WTC11 (cell line): Measurements from ENCODE around the gene TIGD1. TPM values are rescaled to one million over a fixed set of nuclear protein-coding genes. Genes with fewer than 3 reads are reported as not detected.

Experiments used
- ATAC-seq: fragments of 200-7000 bp; cut with Tn5 transposase; 2 replicates; pipeline ENCODE4 v1.10.0; 2021; ENCODE audit warnings: mild to moderate bottlenecking, moderate library complexity
- CTCF ChIA-PET: fragments of 300-600 bp; sonication (Branson Sonifier 250); formaldehyde crosslinking; loops from one replicate; lab custom pipeline; 2021; ENCODE audit warnings: antibody characterized with exemption; lab: Charles Lee
- POLR2A ChIA-PET: fragments of 350-600 bp; sonication (Branson Sonifier 250); formaldehyde crosslinking; loops from one replicate; lab custom pipeline; 2021; ENCODE audit warnings: antibody characterized with exemption; lab: Charles Lee
- DNase-seq: peaks from one replicate; pipeline ENCODE4 v3.0.0; 2021; ENCODE audit warnings: low spot score
- H3K27ac Mint-ChIP-seq: 2 replicates; pipeline ENCODE4 v1.8.0; 2021; ENCODE audit warnings: mixed read lengths
- H3K27me3 Mint-ChIP-seq: 2 replicates; pipeline ENCODE4 v1.8.0; 2021; ENCODE audit warnings: low read depth, mild to moderate bottlenecking, moderate library complexity, mixed read lengths
- H3K36me3 Mint-ChIP-seq: 2 replicates; pipeline ENCODE4 v1.8.0; 2021; ENCODE audit warnings: mixed read lengths
- H3K4me1 Mint-ChIP-seq: 2 replicates; pipeline ENCODE4 v1.8.0; 2022; ENCODE audit warnings: mixed read lengths
- H3K4me3 Mint-ChIP-seq: 2 replicates; pipeline ENCODE4 v1.8.0; 2021; ENCODE audit warnings: mild to moderate bottlenecking, moderate library complexity, mixed read lengths
- H3K9me3 Mint-ChIP-seq: 2 replicates; pipeline ENCODE4 v1.8.0; 2021; ENCODE audit warnings: mixed read lengths
- CBFB ChIP-seq: sonication (generic); formaldehyde crosslinking; IDR thresholded peaks from 2 replicates; pipeline ENCODE4 v1.8.1; 2022; ENCODE audit warnings: mild to moderate bottlenecking, low read depth, missing genetic modification reagents
- ELF4 ChIP-seq: sonication (generic); formaldehyde crosslinking; IDR thresholded peaks from 2 replicates; pipeline ENCODE4 v1.8.1; 2022; ENCODE audit warnings: low read depth, mild to moderate bottlenecking, moderate library complexity, missing genetic modification reagents
- NFATC4 ChIP-seq: fragments of 250-450 bp; sonication (Bioruptor Pico); IDR thresholded peaks from 2 replicates; pipeline ENCODE4 v1.9.0; 2021; ENCODE audit warnings: mild to moderate bottlenecking
- NR1H2 ChIP-seq: sonication (generic); formaldehyde crosslinking; IDR thresholded peaks from 2 replicates; pipeline ENCODE4 v1.9.0; 2021; ENCODE audit warnings: mild to moderate bottlenecking, moderate library complexity, missing genetic modification reagents
- TEAD1 ChIP-seq: sonication (generic); formaldehyde crosslinking; IDR thresholded peaks from 2 replicates; pipeline ENCODE4 v1.8.0; 2022; ENCODE audit warnings: mild to moderate bottlenecking, missing genetic modification reagents
- ZMAT4 ChIP-seq: fragments of 250-450 bp; sonication (Bioruptor Pico); IDR thresholded peaks from 2 replicates; pipeline ENCODE4 v1.9.0; 2021; ENCODE audit warnings: mild to moderate bottlenecking
- total RNA-seq: library from RNA; stranded (reverse); gene quantifications from 3 replicates; pipeline ENCODE4 v1.2.3, GENCODE V29; 2021
- TF ChIP-seq, protein P1 (sequence below): fragments of 250-450 bp; sonication (Bioruptor Pico); IDR thresholded peaks from 2 replicates; pipeline ENCODE4 v1.9.0; 2021; ENCODE audit warnings: mild to moderate bottlenecking
- TF ChIP-seq, protein P2 (sequence below): sonication (generic); formaldehyde crosslinking; IDR thresholded peaks from 2 replicates; pipeline ENCODE4 v1.8.0; 2022; ENCODE audit warnings: mild to moderate bottlenecking, missing genetic modification reagents
- TF ChIP-seq, protein P3 (sequence below): sonication (generic); formaldehyde crosslinking; IDR thresholded peaks from 2 replicates; pipeline ENCODE4 v1.8.0; 2022; ENCODE audit warnings: mild to moderate bottlenecking, missing genetic modification reagents
- TF ChIP-seq, protein P4 (sequence below): fragments of 250-450 bp; sonication (Bioruptor Pico); IDR thresholded peaks from 2 replicates; pipeline ENCODE4 v1.9.0; 2021; ENCODE audit warnings: mild to moderate bottlenecking, borderline replicate concordance
- TF ChIP-seq, protein P5 (sequence below): sonication (generic); formaldehyde crosslinking; IDR thresholded peaks from 2 replicates; pipeline ENCODE4 v1.8.0; 2023; ENCODE audit warnings: mild to moderate bottlenecking, missing genetic modification reagents
- TF ChIP-seq, protein P6 (sequence below): sonication (generic); formaldehyde crosslinking; IDR thresholded peaks from 2 replicates; pipeline ENCODE4 v1.8.0; 2022; ENCODE audit warnings: missing genetic modification reagents

TIGD1 gene
- total RNA-seq, 1 experiment from 2014 or later, result 9.0 TPM

- TF ChIP-seq, protein P1, sequence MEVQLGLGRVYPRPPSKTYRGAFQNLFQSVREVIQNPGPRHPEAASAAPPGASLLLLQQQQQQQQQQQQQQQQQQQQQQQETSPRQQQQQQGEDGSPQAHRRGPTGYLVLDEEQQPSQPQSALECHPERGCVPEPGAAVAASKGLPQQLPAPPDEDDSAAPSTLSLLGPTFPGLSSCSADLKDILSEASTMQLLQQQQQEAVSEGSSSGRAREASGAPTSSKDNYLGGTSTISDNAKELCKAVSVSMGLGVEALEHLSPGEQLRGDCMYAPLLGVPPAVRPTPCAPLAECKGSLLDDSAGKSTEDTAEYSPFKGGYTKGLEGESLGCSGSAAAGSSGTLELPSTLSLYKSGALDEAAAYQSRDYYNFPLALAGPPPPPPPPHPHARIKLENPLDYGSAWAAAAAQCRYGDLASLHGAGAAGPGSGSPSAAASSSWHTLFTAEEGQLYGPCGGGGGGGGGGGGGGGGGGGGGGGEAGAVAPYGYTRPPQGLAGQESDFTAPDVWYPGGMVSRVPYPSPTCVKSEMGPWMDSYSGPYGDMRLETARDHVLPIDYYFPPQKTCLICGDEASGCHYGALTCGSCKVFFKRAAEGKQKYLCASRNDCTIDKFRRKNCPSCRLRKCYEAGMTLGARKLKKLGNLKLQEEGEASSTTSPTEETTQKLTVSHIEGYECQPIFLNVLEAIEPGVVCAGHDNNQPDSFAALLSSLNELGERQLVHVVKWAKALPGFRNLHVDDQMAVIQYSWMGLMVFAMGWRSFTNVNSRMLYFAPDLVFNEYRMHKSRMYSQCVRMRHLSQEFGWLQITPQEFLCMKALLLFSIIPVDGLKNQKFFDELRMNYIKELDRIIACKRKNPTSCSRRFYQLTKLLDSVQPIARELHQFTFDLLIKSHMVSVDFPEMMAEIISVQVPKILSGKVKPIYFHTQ, result no peak
- TF ChIP-seq, protein P2, sequence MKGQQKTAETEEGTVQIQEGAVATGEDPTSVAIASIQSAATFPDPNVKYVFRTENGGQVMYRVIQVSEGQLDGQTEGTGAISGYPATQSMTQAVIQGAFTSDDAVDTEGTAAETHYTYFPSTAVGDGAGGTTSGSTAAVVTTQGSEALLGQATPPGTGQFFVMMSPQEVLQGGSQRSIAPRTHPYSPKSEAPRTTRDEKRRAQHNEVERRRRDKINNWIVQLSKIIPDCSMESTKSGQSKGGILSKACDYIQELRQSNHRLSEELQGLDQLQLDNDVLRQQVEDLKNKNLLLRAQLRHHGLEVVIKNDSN (CRISPR knock-in tag), result no peak
- TF ChIP-seq ZMAT4 (CRISPR knock-in tag) (no peak), NFATC4 (CRISPR knock-in tag) (no peak), ELF4 (CRISPR knock-in tag) (no peak)
- TF ChIP-seq, protein P3, sequence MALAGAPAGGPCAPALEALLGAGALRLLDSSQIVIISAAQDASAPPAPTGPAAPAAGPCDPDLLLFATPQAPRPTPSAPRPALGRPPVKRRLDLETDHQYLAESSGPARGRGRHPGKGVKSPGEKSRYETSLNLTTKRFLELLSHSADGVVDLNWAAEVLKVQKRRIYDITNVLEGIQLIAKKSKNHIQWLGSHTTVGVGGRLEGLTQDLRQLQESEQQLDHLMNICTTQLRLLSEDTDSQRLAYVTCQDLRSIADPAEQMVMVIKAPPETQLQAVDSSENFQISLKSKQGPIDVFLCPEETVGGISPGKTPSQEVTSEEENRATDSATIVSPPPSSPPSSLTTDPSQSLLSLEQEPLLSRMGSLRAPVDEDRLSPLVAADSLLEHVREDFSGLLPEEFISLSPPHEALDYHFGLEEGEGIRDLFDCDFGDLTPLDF (CRISPR knock-in tag), result no peak
- TF ChIP-seq, protein P4, sequence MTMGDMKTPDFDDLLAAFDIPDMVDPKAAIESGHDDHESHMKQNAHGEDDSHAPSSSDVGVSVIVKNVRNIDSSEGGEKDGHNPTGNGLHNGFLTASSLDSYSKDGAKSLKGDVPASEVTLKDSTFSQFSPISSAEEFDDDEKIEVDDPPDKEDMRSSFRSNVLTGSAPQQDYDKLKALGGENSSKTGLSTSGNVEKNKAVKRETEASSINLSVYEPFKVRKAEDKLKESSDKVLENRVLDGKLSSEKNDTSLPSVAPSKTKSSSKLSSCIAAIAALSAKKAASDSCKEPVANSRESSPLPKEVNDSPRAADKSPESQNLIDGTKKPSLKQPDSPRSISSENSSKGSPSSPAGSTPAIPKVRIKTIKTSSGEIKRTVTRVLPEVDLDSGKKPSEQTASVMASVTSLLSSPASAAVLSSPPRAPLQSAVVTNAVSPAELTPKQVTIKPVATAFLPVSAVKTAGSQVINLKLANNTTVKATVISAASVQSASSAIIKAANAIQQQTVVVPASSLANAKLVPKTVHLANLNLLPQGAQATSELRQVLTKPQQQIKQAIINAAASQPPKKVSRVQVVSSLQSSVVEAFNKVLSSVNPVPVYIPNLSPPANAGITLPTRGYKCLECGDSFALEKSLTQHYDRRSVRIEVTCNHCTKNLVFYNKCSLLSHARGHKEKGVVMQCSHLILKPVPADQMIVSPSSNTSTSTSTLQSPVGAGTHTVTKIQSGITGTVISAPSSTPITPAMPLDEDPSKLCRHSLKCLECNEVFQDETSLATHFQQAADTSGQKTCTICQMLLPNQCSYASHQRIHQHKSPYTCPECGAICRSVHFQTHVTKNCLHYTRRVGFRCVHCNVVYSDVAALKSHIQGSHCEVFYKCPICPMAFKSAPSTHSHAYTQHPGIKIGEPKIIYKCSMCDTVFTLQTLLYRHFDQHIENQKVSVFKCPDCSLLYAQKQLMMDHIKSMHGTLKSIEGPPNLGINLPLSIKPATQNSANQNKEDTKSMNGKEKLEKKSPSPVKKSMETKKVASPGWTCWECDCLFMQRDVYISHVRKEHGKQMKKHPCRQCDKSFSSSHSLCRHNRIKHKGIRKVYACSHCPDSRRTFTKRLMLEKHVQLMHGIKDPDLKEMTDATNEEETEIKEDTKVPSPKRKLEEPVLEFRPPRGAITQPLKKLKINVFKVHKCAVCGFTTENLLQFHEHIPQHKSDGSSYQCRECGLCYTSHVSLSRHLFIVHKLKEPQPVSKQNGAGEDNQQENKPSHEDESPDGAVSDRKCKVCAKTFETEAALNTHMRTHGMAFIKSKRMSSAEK (CRISPR knock-in tag), result no peak
Observed at GRCh38 chr2:232543491-232543890, 6.9 kb downstream of the TIGD1 start (continued).

DNA sequence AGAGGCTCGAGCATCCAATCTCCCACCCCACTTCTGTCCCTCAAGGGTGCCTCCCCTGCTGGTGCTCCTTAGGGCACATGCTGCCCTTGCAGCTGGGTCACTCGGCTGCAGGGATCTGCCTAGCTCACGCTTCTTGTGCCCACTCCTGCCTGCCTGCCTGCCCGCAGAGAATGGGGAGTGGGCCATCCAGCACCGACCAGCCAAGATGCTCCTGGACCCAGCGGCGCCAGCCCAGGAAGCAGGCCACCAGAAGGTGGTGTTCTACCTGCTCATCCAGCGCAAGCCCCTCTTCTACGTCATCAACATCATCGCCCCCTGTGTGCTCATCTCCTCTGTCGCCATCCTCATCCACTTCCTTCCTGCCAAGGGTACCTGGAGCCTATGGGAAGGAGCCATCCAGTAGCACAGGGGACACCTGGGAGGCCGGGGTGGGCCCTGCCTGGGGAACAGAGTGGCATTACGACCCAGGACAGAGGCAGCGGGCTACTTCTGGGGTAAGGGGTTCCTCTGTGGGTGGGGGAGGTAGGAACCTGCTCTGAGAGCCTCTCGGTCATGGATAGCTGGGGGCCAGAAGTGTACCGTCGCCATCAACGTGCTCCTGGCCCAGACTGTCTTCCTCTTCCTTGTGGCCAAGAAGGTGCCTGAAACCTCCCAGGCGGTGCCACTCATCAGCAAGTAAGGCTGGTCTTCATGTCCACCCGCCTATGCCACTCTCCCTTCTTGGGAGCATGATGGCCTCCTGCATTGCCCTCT is 7.5 kb downstream of the TIGD1 start:
- CTCF ChIA-PET, result no interaction called here
- peaks cover 18% of the 10 kb centered on the region for H3K4me1 Mint-ChIP-seq
- no peaks in the 10 kb centered on the region for H3K9me3 Mint-ChIP-seq
- no peak overlapping the region for H3K4me3 Mint-ChIP-seq
- peaks cover 4% of the 10 kb centered on the region; the same call in 1 of the 2 replicates for H3K27me3 Mint-ChIP-seq
- POLR2A ChIA-PET, result no interaction called here
- DNase-seq (no peak), ATAC-seq (no peak)
- peaks cover 11% of the 10 kb centered on the region for H3K36me3 Mint-ChIP-seq
- TF ChIP-seq NR1H2 (CRISPR knock-in tag), result no peak
- TF ChIP-seq CBFB (CRISPR knock-in tag), result no peak
- TF ChIP-seq, protein P1, result no peak
- TF ChIP-seq TEAD1 (CRISPR knock-in tag), result no peak
- TF ChIP-seq, protein P5, sequence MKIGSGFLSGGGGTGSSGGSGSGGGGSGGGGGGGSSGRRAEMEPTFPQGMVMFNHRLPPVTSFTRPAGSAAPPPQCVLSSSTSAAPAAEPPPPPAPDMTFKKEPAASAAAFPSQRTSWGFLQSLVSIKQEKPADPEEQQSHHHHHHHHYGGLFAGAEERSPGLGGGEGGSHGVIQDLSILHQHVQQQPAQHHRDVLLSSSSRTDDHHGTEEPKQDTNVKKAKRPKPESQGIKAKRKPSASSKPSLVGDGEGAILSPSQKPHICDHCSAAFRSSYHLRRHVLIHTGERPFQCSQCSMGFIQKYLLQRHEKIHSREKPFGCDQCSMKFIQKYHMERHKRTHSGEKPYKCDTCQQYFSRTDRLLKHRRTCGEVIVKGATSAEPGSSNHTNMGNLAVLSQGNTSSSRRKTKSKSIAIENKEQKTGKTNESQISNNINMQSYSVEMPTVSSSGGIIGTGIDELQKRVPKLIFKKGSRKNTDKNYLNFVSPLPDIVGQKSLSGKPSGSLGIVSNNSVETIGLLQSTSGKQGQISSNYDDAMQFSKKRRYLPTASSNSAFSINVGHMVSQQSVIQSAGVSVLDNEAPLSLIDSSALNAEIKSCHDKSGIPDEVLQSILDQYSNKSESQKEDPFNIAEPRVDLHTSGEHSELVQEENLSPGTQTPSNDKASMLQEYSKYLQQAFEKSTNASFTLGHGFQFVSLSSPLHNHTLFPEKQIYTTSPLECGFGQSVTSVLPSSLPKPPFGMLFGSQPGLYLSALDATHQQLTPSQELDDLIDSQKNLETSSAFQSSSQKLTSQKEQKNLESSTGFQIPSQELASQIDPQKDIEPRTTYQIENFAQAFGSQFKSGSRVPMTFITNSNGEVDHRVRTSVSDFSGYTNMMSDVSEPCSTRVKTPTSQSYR (CRISPR knock-in tag), result no peak
- TF ChIP-seq, protein P6, sequence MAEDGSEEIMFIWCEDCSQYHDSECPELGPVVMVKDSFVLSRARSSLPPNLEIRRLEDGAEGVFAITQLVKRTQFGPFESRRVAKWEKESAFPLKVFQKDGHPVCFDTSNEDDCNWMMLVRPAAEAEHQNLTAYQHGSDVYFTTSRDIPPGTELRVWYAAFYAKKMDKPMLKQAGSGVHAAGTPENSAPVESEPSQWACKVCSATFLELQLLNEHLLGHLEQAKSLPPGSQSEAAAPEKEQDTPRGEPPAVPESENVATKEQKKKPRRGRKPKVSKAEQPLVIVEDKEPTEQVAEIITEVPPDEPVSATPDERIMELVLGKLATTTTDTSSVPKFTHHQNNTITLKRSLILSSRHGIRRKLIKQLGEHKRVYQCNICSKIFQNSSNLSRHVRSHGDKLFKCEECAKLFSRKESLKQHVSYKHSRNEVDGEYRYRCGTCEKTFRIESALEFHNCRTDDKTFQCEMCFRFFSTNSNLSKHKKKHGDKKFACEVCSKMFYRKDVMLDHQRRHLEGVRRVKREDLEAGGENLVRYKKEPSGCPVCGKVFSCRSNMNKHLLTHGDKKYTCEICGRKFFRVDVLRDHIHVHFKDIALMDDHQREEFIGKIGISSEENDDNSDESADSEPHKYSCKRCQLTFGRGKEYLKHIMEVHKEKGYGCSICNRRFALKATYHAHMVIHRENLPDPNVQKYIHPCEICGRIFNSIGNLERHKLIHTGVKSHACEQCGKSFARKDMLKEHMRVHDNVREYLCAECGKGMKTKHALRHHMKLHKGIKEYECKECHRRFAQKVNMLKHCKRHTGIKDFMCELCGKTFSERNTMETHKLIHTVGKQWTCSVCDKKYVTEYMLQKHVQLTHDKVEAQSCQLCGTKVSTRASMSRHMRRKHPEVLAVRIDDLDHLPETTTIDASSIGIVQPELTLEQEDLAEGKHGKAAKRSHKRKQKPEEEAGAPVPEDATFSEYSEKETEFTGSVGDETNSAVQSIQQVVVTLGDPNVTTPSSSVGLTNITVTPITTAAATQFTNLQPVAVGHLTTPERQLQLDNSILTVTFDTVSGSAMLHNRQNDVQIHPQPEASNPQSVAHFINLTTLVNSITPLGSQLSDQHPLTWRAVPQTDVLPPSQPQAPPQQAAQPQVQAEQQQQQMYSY, result no peak
- H3K27ac Mint-ChIP-seq, result no peak overlapping the region
